SK-N-SH treated with all-trans-retinoic acid at 6 μM for 48 hours (cell line): Measurements from ENCODE around the gene CSNK1G3.

Experiments
- ARNTL ChIP-seq: fragments of 450-650 bp; formaldehyde crosslinking; IDR thresholded peaks from 2 replicates; pipeline ENCODE4 v1.5.0; 2020; ENCODE audit warnings: low read depth, mild to moderate bottlenecking, moderate library complexity, borderline replicate concordance
- BACH2 ChIP-seq: fragments of 250-450 bp; sonication (Bioruptor Pico); IDR thresholded peaks from 2 replicates; pipeline ENCODE4 v1.9.0; 2021; ENCODE audit warnings: mild to moderate bottlenecking, borderline replicate concordance
- CREB5 ChIP-seq: fragments of 250-450 bp; sonication (Bioruptor Pico); IDR thresholded peaks from 2 replicates; pipeline ENCODE4 v1.5.1; 2020; ENCODE audit warnings: low read depth, mild to moderate bottlenecking, moderate library complexity
- OSR1 ChIP-seq: fragments of 250-450 bp; sonication (Bioruptor Pico); IDR thresholded peaks from 2 replicates; pipeline ENCODE4 v1.8.0; 2022; ENCODE audit warnings: moderate library complexity, mild to moderate bottlenecking, inconsistent platforms
- PATZ1 ChIP-seq: fragments of 250-450 bp; sonication (Bioruptor Pico); IDR thresholded peaks from 2 replicates; pipeline ENCODE4 v1.8.0; 2020; ENCODE audit warnings: mild to moderate bottlenecking, moderate library complexity, borderline replicate concordance
- SNAI2 ChIP-seq: fragments of 250-450 bp; sonication (Bioruptor Pico); IDR thresholded peaks from 2 replicates; pipeline ENCODE4 v1.5.0; 2020; ENCODE audit warnings: mild to moderate bottlenecking, moderate library complexity

DNA sequence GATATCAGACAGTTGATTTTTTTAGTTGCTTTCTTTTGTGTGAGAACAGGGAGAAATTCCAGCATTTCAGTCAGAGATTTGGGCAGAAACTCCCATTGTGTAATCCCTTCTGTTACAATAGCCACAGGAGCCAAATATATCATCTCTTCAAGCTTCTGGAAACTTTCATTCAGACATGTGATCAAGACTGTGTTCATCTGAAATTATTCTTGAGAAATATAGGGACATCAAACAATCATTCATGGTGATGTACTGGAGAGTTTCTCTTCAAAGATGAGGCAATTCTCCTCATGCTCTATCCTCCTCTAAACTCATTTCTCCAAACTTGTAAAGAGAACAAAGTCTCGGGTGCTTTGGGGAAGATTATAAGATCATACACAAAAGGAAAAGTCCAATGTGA, 35.2 kb upstream of the CSNK1G3 start:
- no peak for TF ChIP-seq BACH2 (CRISPR knock-in tag)
- no peak for TF ChIP-seq CREB5
- no peak for TF ChIP-seq ARNTL (CRISPR knock-in tag)
- no peak for TF ChIP-seq SNAI2
- no peak for TF ChIP-seq OSR1 (CRISPR knock-in tag)
- TF ChIP-seq PATZ1 (CRISPR knock-in tag), result no peak
